Caco-2 (cell line): ENCODE measurements around the gene TAS2R46. TPM values are rescaled to one million over a fixed set of nuclear protein-coding genes. Genes with fewer than 3 reads are reported as not detected.

ENCODE experiments used
- BruUV-seq: library from RNA; stranded (reverse); fragments of 400-500 nt; replicated peaks from 2 replicates; lab custom pipeline; 2021; lab: Mats Ljungman, UMichigan
- CTCF ChIA-PET: fragments of 300-600 bp; sonication (Branson Sonifier 250); formaldehyde crosslinking; loops from one replicate; lab custom pipeline; 2022; ENCODE audit warnings: antibody characterized with exemption; lab: Charles Lee
- POLR2A ChIA-PET: fragments of 300-600 bp; sonication (Branson Sonifier 250); formaldehyde crosslinking; loops from one replicate; lab custom pipeline; 2022; ENCODE audit warnings: antibody characterized with exemption; lab: Charles Lee
- DNase-seq, 2 experiments: peaks; one replicate each; pipeline versions ENCODE4 v3.0.0 to v3.0.0-alpha.2; 2020 to 2022
- H3K27me3 ChIP-seq: replicated peaks from 2 replicates; pipeline ENCODE4 v1.6.0; 2011; ENCODE audit warnings: low read length; ENCODE audit not compliant: control insufficient read depth, insufficient read depth
- H3K36me3 ChIP-seq: 2 replicates; pipeline ENCODE4 v1.5.1; 2011; ENCODE audit warnings: low read length; ENCODE audit not compliant: control insufficient read depth, insufficient read depth
- H3K4me1 ChIP-seq: fragments of 250-450 bp; sonication (Bioruptor Pico); 2 replicates; pipeline ENCODE4 v1.5.1; 2020; ENCODE audit warnings: mild to moderate bottlenecking
- H3K4me3 ChIP-seq: 2 replicates; pipeline ENCODE4 v1.5.1; 2011; ENCODE audit warnings: low read depth, mild to moderate bottlenecking, control low read depth, low read length
- H3K9me3 ChIP-seq: fragments of 250-450 bp; sonication (Bioruptor Pico); 2 replicates; pipeline ENCODE4 v1.5.1; 2020; ENCODE audit warnings: mild to moderate bottlenecking, moderate library complexity
- H3K27ac Mint-ChIP-seq: one replicate; pipeline ENCODE4 v1.8.0; 2022; ENCODE audit warnings: mixed read lengths; ENCODE audit not compliant: unreplicated experiment
- H3K27me3 Mint-ChIP-seq: one replicate; pipeline ENCODE4 v1.8.0; 2022; ENCODE audit warnings: mixed read lengths; ENCODE audit not compliant: insufficient read depth, unreplicated experiment
- H3K36me3 Mint-ChIP-seq: one replicate; pipeline ENCODE4 v1.8.0; 2022; ENCODE audit warnings: mild to moderate bottlenecking, mixed read lengths; ENCODE audit not compliant: insufficient read depth, unreplicated experiment
- H3K4me1 Mint-ChIP-seq: one replicate; pipeline ENCODE4 v1.8.0; 2022; ENCODE audit warnings: low read depth, mixed read lengths; ENCODE audit not compliant: unreplicated experiment
- H3K4me3 Mint-ChIP-seq: one replicate; pipeline ENCODE4 v1.8.0; 2022; ENCODE audit warnings: mild to moderate bottlenecking, moderate library complexity, mixed read lengths; ENCODE audit not compliant: unreplicated experiment
- H3K9me3 Mint-ChIP-seq: one replicate; pipeline ENCODE4 v1.8.0; 2022; ENCODE audit warnings: mixed read lengths; ENCODE audit not compliant: unreplicated experiment
- intact Hi-C: fragments of 100-400 bp; cut with micrococcal nuclease; formaldehyde crosslinking; loops from one replicate; pipeline ENCODE4 v1.10.0; 2022; ENCODE audit not compliant: unreplicated experiment
- total RNA-seq: library from RNA; stranded (reverse); gene quantifications from 2 replicates; pipeline ENCODE4 v1.2.3, GENCODE V29; 2022
- TF ChIP-seq, protein P1 (sequence below), 2 experiments: fragments of 200-600 bp in 1 of 2; IDR thresholded peaks; 1 replicate in 1 of 2; 2 replicates in 1 of 2; pipeline versions ENCODE4 v1.5.1 to v1.8.0; 2011 to 2022; ENCODE audit warnings: antibody characterized with exemption in 1 of 2, control low read depth in 1 of 2, inconsistent platforms in 1 of 2, low read depth in 1 of 2, low read length in 1 of 2, mild to moderate bottlenecking in 1 of 2, moderate library complexity in 1 of 2; ENCODE audit not compliant: insufficient read depth in 1 of 2, severe bottlenecking in 1 of 2, unreplicated experiment in 1 of 2

The TAS2R46 gene
- total RNA-seq, 1 experiment from 2014 or later = 2.3 TPM

DNA sequence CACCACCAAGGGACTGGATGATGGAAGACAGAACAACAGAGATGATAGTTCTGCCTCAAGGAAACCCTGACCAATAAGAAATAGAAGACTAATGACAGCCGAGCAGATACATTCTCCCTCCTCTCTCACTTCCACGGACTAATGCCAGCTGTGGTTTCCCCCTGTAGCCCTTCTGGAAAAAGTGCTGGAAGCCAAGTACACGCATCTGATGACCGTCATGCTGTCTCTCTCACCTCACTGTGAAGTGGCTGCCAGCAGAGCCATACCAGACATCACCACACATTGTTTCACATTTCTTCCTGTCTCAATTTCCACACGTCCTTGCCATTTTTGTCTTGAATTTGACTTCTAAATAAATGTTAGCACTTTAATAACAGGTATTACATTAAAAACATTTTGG, 27.2 kb upstream of the TAS2R46 start:
- Histone ChIP-seq H3K4me1 (no peaks in the 10 kb centered on the region), H3K36me3 (no peaks in the 10 kb centered on the region), H3K4me3 (no peak overlapping the region), H3K9me3 (no peaks in the 10 kb centered on the region), H3K27me3 (no peaks in the 10 kb centered on the region)
- CTCF ChIA-PET = no interaction called here
- POLR2A ChIA-PET = no interaction called here
- TF ChIP-seq, protein P1, sequence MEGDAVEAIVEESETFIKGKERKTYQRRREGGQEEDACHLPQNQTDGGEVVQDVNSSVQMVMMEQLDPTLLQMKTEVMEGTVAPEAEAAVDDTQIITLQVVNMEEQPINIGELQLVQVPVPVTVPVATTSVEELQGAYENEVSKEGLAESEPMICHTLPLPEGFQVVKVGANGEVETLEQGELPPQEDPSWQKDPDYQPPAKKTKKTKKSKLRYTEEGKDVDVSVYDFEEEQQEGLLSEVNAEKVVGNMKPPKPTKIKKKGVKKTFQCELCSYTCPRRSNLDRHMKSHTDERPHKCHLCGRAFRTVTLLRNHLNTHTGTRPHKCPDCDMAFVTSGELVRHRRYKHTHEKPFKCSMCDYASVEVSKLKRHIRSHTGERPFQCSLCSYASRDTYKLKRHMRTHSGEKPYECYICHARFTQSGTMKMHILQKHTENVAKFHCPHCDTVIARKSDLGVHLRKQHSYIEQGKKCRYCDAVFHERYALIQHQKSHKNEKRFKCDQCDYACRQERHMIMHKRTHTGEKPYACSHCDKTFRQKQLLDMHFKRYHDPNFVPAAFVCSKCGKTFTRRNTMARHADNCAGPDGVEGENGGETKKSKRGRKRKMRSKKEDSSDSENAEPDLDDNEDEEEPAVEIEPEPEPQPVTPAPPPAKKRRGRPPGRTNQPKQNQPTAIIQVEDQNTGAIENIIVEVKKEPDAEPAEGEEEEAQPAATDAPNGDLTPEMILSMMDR (IDR thresholded peaks at IDR 0.05; ENCODE audit: insufficient read depth in 1 of 2, low read depth in 1 of 2, low read length in 1 of 2, severe bottlenecking in 1 of 2, unreplicated experiment in 1 of 2) = no peak
- intact Hi-C loops = no loop called here
- Mint-ChIP-seq H3K9me3 (no peaks in the 10 kb centered on the region), H3K27ac (no peak overlapping the region), H3K36me3 (no peaks in the 10 kb centered on the region), H3K4me3 (no peak overlapping the region), H3K27me3 (no peaks in the 10 kb centered on the region), H3K4me1 (no peaks in the 10 kb centered on the region)
- no peak for DNase-seq
- no TSS peak for BruUV-seq

DNA sequence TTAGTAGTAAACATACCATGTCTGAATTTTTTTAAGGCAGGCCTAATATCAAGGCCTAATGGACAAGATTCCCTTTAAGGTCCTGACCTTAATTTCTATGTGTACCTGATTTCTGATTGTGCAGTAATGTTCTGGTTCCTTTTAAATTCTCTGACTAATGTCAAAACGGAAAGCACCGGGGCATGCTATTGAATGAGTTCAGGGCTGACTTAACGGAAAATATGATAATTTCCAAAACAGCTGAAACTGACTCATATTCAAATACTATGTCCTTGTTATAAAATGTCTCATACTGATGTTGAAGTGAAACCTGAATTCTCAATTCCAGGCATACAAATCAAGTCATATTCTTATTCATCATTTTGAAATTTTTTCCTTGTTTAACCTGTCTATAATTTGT, 23.3 kb upstream of the TAS2R46 start:
- H3K9me3 ChIP-seq = no peaks in the 10 kb centered on the region
- no peaks in the 10 kb centered on the region for H3K36me3 ChIP-seq
- Mint-ChIP-seq H3K27ac (no peak overlapping the region), H3K9me3 (peaks cover 10% of the 10 kb centered on the region), H3K4me3 (no peak overlapping the region), H3K36me3 (peaks cover 7% of the 10 kb centered on the region), H3K27me3 (no peaks in the 10 kb centered on the region), H3K4me1 (no peaks in the 10 kb centered on the region)
- CTCF ChIA-PET = no interaction called here
- no peak overlapping the region for H3K4me3 ChIP-seq
- no peak for DNase-seq
- no TSS peak for BruUV-seq
- POLR2A ChIA-PET = no interaction called here
- H3K27me3 ChIP-seq = no peaks in the 10 kb centered on the region
- TF ChIP-seq, protein P1 (IDR thresholded peaks at IDR 0.05; ENCODE audit: insufficient read depth in 1 of 2, low read depth in 1 of 2, low read length in 1 of 2, severe bottlenecking in 1 of 2, unreplicated experiment in 1 of 2) = no peak
- H3K4me1 ChIP-seq = no peaks in the 10 kb centered on the region
- intact Hi-C loops = no loop called here

DNA sequence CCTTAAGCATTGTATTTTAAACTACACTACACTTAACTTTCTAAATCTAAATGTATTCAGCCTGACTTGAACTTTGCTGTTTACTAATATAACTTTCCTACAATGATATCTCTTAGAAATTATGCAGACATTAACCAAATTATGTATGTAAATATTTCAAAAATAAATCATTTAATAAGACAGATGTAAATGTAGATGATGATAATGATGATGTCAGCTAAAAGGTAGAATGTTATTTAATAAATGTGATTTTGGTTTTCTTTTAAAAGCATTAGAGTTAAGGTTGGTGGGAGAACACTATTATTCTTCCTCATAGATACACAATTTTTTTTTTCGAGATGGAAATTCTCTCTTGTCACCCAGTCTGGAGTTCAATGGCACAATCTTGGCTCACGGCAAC, 19.9 kb upstream of the TAS2R46 start:
- TF ChIP-seq, protein P1 (IDR thresholded peaks at IDR 0.05; ENCODE audit: insufficient read depth in 1 of 2, low read depth in 1 of 2, low read length in 1 of 2, severe bottlenecking in 1 of 2, unreplicated experiment in 1 of 2) = no peak
- CTCF ChIA-PET = no interaction called here
- intact Hi-C loops = loop anchor here (2.0 to 5.0 kb wide), 2 partner anchors 29 to 45 kb away; no protein-coding TSS in a partner anchor
- H3K4me3 ChIP-seq = no peak overlapping the region
- no peak for DNase-seq
- H3K27me3 Mint-ChIP-seq = no peaks in the 10 kb centered on the region
- no peak overlapping the region for H3K4me3 Mint-ChIP-seq
- no peak overlapping the region for H3K27ac Mint-ChIP-seq
- H3K9me3 Mint-ChIP-seq = peaks cover 10% of the 10 kb centered on the region
- no peaks in the 10 kb centered on the region for H3K36me3 ChIP-seq
- no peaks in the 10 kb centered on the region for H3K4me1 ChIP-seq
- H3K9me3 ChIP-seq = no peaks in the 10 kb centered on the region
- POLR2A ChIA-PET = no interaction called here
- no peaks in the 10 kb centered on the region for H3K27me3 ChIP-seq
- no TSS peak for BruUV-seq
- no peaks in the 10 kb centered on the region for H3K4me1 Mint-ChIP-seq
- peaks cover 7% of the 10 kb centered on the region for H3K36me3 Mint-ChIP-seq
